HG03066 (cell line): ENCODE measurements around the gene OTUD3.
"Not testable (repeated sequence)": the region's sequence is repeated elsewhere in the genome, so short reads cannot be mapped to it uniquely, and the experiment has no call there.

ENCODE experiments used
- ATAC-seq: cut with Tn5 transposase; IDR thresholded peaks from one replicate; pipeline ENCODE4 v1.9.1; 2021; ENCODE audit warnings: low read depth; ENCODE audit not compliant: unreplicated experiment

OTUD3 gene

DNA sequence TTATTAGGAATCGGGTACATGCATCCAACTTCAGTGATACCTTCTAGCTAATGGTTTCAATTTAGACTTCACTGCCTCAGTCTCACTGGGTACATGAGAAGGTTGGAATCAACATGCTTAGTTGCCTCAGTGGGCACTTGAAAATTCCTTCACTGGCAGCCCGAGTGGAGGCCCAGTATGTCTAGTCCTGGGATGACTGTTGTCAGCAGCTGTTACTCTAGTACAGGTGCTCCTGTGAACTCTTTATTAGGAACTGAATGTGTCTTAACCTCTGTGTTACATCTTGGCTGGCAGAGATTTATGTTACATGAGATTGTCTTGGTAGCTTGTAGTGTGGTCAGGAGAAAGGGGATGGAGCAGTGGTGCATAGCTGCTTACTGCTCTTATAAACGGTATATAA is 27.8 kb downstream of the OTUD3 start:
- no peak for ATAC-seq

- ATAC-seq, result no peak
Observed at GRCh38 chr1:19910650-19911049, 28.5 kb downstream of the OTUD3 start.

DNA sequence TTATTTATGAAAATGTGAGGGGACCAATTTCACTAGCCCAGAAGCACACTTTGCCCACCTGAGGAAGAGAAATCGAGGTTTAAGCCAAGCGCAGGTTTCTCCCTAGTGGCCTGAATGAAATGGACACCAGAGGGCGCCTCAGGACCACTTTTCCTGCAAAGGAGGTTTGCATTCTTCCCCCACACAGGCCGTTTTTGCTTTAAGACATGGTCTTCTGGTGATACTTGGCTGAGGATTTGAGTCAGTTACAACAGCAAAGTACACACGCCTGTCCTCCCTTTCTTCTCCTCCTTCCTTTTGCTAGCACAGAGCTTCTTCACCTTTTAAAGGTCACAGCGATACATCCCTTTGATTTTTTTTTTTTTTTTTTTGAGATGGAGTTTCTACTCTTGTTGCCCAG is 35.9 kb downstream of the OTUD3 start:
- ATAC-seq, result no peak

- no peak for ATAC-seq
Observed at GRCh38 chr1:19920132-19920710, 38.0 kb downstream of the OTUD3 start.

GRCh38 chr1:19921310-19921709 is 39.1 kb downstream of the OTUD3 start:
- ATAC-seq, result no peak

GRCh38 chr1:19922015-19922688 is 40.0 kb downstream of the OTUD3 start:
- ATAC-seq, result no peak

DNA sequence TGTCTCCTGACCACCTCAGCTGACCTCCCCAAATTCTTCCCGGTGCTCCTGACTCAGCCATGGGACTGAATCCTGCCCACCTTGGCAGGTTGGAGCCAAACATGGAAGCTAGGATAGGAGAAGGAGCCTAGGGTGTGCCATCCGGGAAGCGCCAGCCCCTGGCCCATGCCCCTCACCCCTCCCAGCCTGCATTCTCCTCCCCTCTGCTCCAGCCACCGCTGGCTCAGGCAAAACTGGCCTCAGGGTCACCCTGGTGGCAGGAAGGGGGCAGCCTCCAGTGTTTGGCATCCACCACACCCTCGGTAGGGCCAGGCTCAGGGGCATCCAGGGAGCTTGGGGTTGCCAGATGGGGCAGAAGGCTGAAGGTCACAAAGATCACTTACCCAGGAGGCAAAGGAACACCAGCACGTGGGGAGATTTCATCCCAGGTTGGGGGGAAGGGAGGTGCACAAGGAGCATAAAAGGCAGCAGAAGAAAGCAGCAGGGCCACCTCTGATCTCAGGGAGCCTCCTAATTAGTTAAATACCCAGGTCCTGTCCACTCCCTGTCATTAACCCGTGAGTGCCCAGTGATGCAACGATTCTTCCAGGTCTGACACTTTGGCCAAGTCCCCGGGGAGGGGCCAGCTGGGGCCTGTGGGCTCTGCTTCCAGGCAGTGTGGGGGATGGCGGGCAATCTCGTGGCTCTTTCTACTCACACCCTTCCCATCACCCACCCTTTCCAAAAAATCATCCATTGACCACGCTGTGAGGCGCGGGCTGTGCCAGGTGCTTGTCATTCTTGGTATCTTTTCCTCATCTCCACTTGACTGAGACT is 41.1 kb downstream of the OTUD3 start, which contains the start of gene PLA2G2E:
Gene PLA2G2E, minus strand, starts transcription at position 481 of the 816 bp plus-strand sequence. Its CDS starts 58 bp downstream, at position 423.
- ATAC-seq, result no peak

- no peak for ATAC-seq
Observed at GRCh38 chr1:19923953-19924346, 41.8 kb downstream of the OTUD3 start.

DNA sequence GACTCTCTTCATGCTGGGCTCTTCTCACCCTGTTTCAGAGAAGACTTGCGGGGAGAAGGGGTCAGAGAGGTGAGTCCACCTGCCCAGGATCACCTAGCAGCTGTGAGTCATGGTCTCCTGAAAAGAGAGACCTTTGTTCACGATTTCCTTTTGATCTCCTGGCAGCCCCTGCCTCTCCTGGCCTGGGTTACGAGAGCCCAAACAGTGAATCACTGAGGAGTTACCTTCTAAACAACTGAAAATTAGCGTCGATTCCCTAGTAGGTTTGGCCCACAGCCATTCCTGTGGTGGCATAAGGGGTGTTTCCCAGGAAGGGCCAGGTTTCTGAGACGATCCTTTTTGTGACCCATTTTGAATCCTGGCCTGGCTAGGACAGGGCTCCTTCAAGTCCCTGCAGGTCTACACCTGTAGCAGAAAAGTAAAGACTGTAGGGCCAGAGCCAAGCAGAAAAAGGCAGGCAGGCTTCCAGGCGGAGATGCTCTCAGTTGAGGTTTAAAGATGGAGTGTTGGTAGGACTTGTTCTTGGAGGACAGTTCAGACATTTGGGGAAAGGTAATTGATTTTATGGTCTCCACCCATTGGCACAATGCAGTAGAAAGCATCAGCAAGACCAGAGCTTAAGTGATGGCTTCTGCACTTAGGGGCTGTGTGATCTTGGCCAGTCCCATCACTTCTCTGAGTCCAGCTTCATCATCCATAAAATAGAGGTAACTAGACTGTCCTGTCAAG is 43.3 kb downstream of the OTUD3 start:
- no peak for ATAC-seq

DNA sequence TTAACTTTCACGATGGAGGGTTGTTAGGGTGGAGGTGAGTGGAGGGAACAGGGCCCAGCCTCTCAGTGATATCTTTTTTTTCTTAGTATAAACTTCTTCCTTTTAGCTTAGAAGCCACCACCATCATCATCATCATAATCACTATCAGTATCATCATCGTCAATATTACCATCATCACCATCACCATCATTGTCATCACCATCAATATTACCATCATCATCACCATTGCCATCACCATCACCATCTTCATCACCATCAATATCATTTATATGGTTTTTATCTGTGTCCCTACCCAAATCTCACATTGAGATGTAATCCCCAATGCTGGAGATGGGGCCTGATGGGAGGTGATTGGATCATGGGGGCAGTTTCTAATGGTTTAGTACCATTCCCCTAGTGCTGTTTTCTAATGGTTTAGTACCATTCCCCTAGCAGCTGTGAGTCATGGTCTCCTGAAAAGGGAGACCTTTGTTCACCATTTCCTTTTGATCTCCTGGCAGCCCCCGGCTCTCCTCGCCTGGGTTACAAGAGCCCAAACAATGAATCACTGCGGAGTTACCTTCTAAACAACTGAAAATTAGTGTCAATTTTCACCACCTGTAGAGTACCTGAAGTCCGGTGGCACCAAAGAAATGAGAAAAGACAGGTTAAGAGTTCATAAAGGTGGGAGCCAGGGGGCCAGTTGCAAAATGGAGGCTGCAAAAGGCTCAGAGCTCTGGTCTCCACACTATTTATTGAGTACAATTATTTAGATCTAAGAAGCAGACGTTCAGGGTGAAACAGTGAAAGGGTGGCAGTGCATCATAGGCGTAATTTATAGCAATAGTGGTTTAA is 44.3 kb downstream of the OTUD3 start:
- no peak for ATAC-seq

DNA sequence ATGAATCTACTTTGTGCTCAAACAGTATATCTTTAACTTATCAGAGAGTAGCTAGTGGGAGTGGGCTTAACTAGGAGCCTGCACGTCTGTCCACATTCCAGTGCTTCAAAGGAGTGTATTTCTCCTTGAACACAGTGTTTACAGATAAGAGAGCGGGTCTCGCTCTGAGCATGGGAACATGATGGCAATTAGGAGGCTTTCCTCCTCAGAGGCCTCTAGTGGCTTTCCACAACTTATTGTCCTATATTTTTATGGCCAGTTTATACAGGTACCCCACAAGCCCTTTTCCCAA is 44.9 kb downstream of the OTUD3 start:
- ATAC-seq, result not testable (repeated sequence)

GRCh38 chr1:19932866-19933265 is 50.7 kb downstream of the OTUD3 start:
- no peak for ATAC-seq

DNA sequence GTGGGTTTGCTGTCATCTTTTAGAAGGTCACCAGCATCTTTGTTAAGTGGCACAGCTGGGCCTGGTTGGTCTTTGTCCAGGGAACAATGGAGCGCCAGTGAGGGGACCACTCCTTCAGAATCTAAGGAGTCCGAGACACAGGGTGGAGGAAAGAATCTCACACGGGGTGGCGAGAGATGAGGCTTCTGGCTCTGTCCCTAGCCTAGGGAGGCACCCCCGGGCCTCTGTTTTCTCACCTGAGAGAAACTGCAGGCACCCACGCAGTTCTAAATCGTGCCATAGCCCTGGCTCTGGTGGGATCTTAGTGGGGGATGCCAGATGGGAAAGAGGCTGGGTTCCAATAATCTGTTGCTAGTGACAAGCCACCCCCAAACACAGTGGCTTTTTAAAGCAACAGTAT is 52.1 kb downstream of the OTUD3 start:
- ATAC-seq, result no peak

GRCh38 chr1:19936061-19936750 is 54.0 kb downstream of the OTUD3 start:
- ATAC-seq, result no peak

- no peak for ATAC-seq
Observed at GRCh38 chr1:19938472-19938871, 56.3 kb downstream of the OTUD3 start.

- ATAC-seq, result no peak
Observed at GRCh38 chr1:19940486-19941205, 58.5 kb downstream of the OTUD3 start.

- no peak for ATAC-seq
Observed at GRCh38 chr1:19941206-19941568, 59.0 kb downstream of the OTUD3 start.

DNA sequence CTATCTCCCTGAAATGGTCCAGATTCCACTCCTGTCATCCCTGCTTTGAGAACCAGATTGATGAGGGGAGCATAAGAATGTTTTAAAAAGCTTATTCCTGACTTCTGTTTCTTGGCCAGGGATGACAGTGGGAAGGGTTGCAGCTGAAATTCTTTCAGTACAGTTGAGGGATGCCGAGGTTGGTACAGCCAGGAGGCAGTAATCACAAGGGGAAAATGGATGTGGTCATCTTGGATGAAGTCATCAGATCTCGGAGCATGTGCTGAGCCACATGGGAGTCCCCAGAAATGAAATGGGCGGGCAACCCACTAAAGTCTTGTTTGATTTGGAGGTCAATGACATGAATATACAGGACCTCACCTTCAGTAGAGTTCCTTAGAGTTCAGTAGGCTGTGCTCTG is 59.9 kb downstream of the OTUD3 start:
- ATAC-seq, result no peak

DNA sequence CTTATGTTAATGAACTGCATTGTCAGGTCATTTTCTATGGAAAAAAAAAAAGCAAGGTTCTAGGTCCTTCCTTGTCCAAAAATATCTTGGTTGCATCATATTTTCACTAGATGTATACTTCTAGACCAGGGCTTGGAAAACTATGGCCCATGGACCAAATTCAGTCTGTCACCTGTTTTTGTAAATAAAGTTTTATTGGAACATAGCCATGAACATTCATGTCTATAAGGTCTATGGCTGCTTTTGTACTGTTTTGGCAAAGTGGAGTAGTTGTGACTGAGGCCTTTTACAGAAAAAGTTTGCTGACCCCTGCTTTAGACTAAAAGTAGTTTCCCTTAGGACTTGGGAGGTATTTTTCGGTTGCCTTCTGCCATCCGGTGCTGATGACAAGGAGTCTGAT is 60.5 kb downstream of the OTUD3 start:
- ATAC-seq, result no peak
